ENCODE measurements around the gene TES. TPM values are rescaled to one million over a fixed set of nuclear protein-coding genes. Genes with fewer than 3 reads are reported as not detected.

Gene TES
- total and polyA plus RNA-seq, 2 experiments from 2014 or later: 37.3 to 38.3 TPM

- Histone ChIP-seq H3K27me3 (ENCODE audit: insufficient read depth) (no peaks in the 10 kb centered on the region), H3K79me2 (replicated peaks; ENCODE audit: insufficient read depth) (no peaks in the 10 kb centered on the region), H3K9me2 (ENCODE audit: insufficient read depth) (no peaks in the 10 kb centered on the region), H2AFZ (no peak overlapping the region), H3K27ac (ENCODE audit: low read depth) (no peak overlapping the region), H3K4me1 (ENCODE audit: insufficient read depth) (no peaks in the 10 kb centered on the region), H3F3A (replicated peaks; ENCODE audit: low read depth) (no peaks in the 10 kb centered on the region), H3K4me2 (no peak overlapping the region), H4K20me1 (replicated peaks; ENCODE audit: insufficient read depth) (no peaks in the 10 kb centered on the region), H3K36me3 (ENCODE audit: insufficient read depth) (no peaks in the 10 kb centered on the region), H3K4me3 (no peak overlapping the region)
- Mint-ChIP-seq H3K36me3 (ENCODE audit: low read depth) (no peaks in the 10 kb centered on the region), H3K4me1 (no peaks in the 10 kb centered on the region), H3K4me3 (no peak overlapping the region), H3K9me3 (peaks cover 10% of the 10 kb centered on the region; the same call in 2 of the 3 replicates), H3K27me3 (ENCODE audit: insufficient read depth, low read depth, poor library complexity) (peaks cover 4% of the 10 kb centered on the region), H3K27ac (no peak overlapping the region)
- peak; percentile 81 for DNase-seq (ENCODE audit: low spot score)
- TF ChIP-seq ZNF462 (CRISPR knock-in tag; IDR thresholded peaks at IDR 0.05) (peak; percentile 83; the same call in 1 of the 2 replicates), CTCF (conservative IDR thresholded peaks at IDR 0.05; ENCODE audit: low read depth in 2 of 2) (peak; percentile 77 to 82), ETS1 (IDR thresholded peaks at IDR 0.05) (no peak)
- peak; percentile 79 for ATAC-seq
Measured at GRCh38 chr7:116180302-116180701, 30.0 kb upstream of the TES start.
